PC-3 (cell line): Measurements from ENCODE around the gene ADAMTS6. TPM values are rescaled to one million over a fixed set of nuclear protein-coding genes. Genes with fewer than 3 reads are reported as not detected.

Source experiments
- ATAC-seq: fragments of 200-7000 bp; cut with Tn5 transposase; 2 replicates; pipeline ENCODE4 v1.9.1; 2020; ENCODE audit warnings: mild to moderate bottlenecking, moderate library complexity
- BruUV-seq: library from RNA; stranded (reverse); fragments of 400-500 nt; replicated peaks from 2 replicates; lab custom pipeline; 2021; lab: Mats Ljungman, UMichigan
- CTCF ChIA-PET: fragments of 300-600 bp; sonication (Branson Sonifier 250); formaldehyde crosslinking; loops from one replicate; lab custom pipeline; 2022; ENCODE audit warnings: antibody characterized with exemption; lab: Charles Lee
- POLR2A ChIA-PET: fragments of 300-600 bp; sonication (Branson Sonifier 250); formaldehyde crosslinking; loops from one replicate; lab custom pipeline; 2022; ENCODE audit warnings: antibody characterized with exemption; ENCODE audit not compliant: unreplicated experiment; lab: Charles Lee
- DNase-seq: peaks from one replicate; pipeline ENCODE4 v3.0.0-alpha.2; 2015
- H2AFZ ChIP-seq: fragments of 300-600 bp; sonication (generic); 2 replicates; pipeline ENCODE4 v1.6.0; 2016; ENCODE audit warnings: antibody characterized with exemption, low read length
- H3F3A ChIP-seq: fragments of 300-600 bp; sonication (generic); one replicate; pipeline ENCODE4 v1.6.0; 2017; ENCODE audit warnings: antibody characterized with exemption, low read length, control low read depth, mild to moderate bottlenecking; ENCODE audit not compliant: unreplicated experiment
- H3K27ac ChIP-seq: fragments of 300-600 bp; sonication (generic); 2 replicates; pipeline ENCODE4 v1.5.1; 2016; ENCODE audit warnings: mild to moderate bottlenecking, low read length
- H3K27me3 ChIP-seq: fragments of 300-600 bp; sonication (generic); 2 replicates; pipeline ENCODE4 v1.6.1; 2016; ENCODE audit warnings: low read length, mixed read lengths
- H3K36me3 ChIP-seq: fragments of 300-600 bp; sonication (generic); 2 replicates; pipeline ENCODE4 v1.6.1; 2016; ENCODE audit warnings: low read depth, mixed run types, low read length, mixed read lengths
- H3K4me1 ChIP-seq: fragments of 300-600 bp; sonication (generic); 2 replicates; pipeline ENCODE4 v1.5.1; 2016; ENCODE audit warnings: low read length; ENCODE audit not compliant: insufficient read depth
- H3K4me2 ChIP-seq: fragments of 300-600 bp; sonication (generic); 2 replicates; pipeline ENCODE4 v1.6.0; 2016; ENCODE audit warnings: low read length
- H3K4me3 ChIP-seq: fragments of 300-600 bp; sonication (generic); 2 replicates; pipeline ENCODE4 v1.5.1; 2016; ENCODE audit warnings: mild to moderate bottlenecking, low read length, mixed read lengths
- H3K79me2 ChIP-seq: fragments of 300-600 bp; sonication (generic); 2 replicates; pipeline ENCODE4 v1.6.1; 2017; ENCODE audit warnings: low read length, mixed read lengths
- H3K9ac ChIP-seq: fragments of 300-600 bp; sonication (generic); 2 replicates; pipeline ENCODE4 v1.6.0; 2016; ENCODE audit warnings: mild to moderate bottlenecking, low read length
- H3K9me2 ChIP-seq: fragments of 300-600 bp; sonication (generic); replicated peaks from 2 replicates; pipeline ENCODE4 v1.6.1; 2016; ENCODE audit warnings: mixed run types, low read length, mixed read lengths
- H3K9me3 ChIP-seq: fragments of 300-600 bp; sonication (generic); 2 replicates; pipeline ENCODE4 v1.6.1; 2016; ENCODE audit warnings: low read length, mixed read lengths
- H4K20me1 ChIP-seq: fragments of 300-600 bp; sonication (generic); 2 replicates; pipeline ENCODE4 v1.6.1; 2016; ENCODE audit warnings: low read length, mixed read lengths
- CTCF ChIP-seq: fragments of 300-600 bp; sonication (generic); conservative IDR thresholded peaks from 2 replicates; pipeline ENCODE4 v1.5.1; 2017; ENCODE audit warnings: antibody characterized with exemption, low read depth, mild to moderate bottlenecking, low read length
- EZH2 ChIP-seq: fragments of 300-600 bp; sonication (generic); IDR thresholded peaks from one replicate; pipeline ENCODE4 v1.6.1; 2017; ENCODE audit warnings: antibody characterized with exemption, mild to moderate bottlenecking, low read length; ENCODE audit not compliant: unreplicated experiment
- EZH2phosphoT487 ChIP-seq: fragments of 300-600 bp; sonication (generic); IDR thresholded peaks from 2 replicates; pipeline ENCODE4 v1.6.1; 2018; ENCODE audit warnings: mild to moderate bottlenecking, antibody characterized with exemption, low read length, borderline replicate concordance
- intact Hi-C: fragments of 100-400 bp; cut with micrococcal nuclease; formaldehyde crosslinking; loops from 2 replicates; pipeline ENCODE4 v1.9.0; 2023
- total RNA-seq: library from RNA; depleted of rRNA; stranded (reverse); fragments of >200 nt; gene quantifications from 2 replicates; pipeline ENCODE4 v1.2.3, GENCODE V29; 2014

ADAMTS6 gene
- total RNA-seq, 1 experiment from 2014 or later, result 1.7 TPM

- no peak for TF ChIP-seq CTCF
- TF ChIP-seq EZH2, result no peak
- TF ChIP-seq EZH2phosphoT487, result no peak
- H3K4me3 ChIP-seq, result no peak overlapping the region
- no peaks in the 10 kb centered on the region for H3K9me3 ChIP-seq
- no peak overlapping the region for H3K27ac ChIP-seq
- H3K36me3 ChIP-seq, result no peaks in the 10 kb centered on the region
- no peaks in the 10 kb centered on the region for H4K20me1 ChIP-seq
- no peaks in the 10 kb centered on the region for H3K9me2 ChIP-seq
- no peaks in the 10 kb centered on the region for H3K27me3 ChIP-seq
- intact Hi-C loops, result no loop called here
- H3K4me1 ChIP-seq, result no peaks in the 10 kb centered on the region
- H3K79me2 ChIP-seq, result no peaks in the 10 kb centered on the region
- ChIA-PET POLR2A (no interaction called here), CTCF (no interaction called here)
- H3F3A ChIP-seq, result no peaks in the 10 kb centered on the region
- no peak for DNase-seq
- no peak overlapping the region for H3K9ac ChIP-seq
- no peak overlapping the region for H2AFZ ChIP-seq
- no peak overlapping the region for H3K4me2 ChIP-seq
- ATAC-seq, result no peak
- BruUV-seq, result no TSS peak
Observed at GRCh38 chr5:65279603-65280002, 202.1 kb downstream of the ADAMTS6 start.

GRCh38 chr5:65276178-65276890, 205.4 kb downstream of the ADAMTS6 start:
- Histone ChIP-seq H3K4me2 (no peak overlapping the region), H3K27ac (no peak overlapping the region), H3K9me3 (no peaks in the 10 kb centered on the region), H3K79me2 (no peaks in the 10 kb centered on the region), H3K9me2 (no peaks in the 10 kb centered on the region), H3K4me1 (no peaks in the 10 kb centered on the region), H4K20me1 (no peaks in the 10 kb centered on the region), H3F3A (no peaks in the 10 kb centered on the region), H3K9ac (no peak overlapping the region), H3K36me3 (no peaks in the 10 kb centered on the region), H2AFZ (no peak overlapping the region), H3K27me3 (no peaks in the 10 kb centered on the region), H3K4me3 (no peak overlapping the region)
- ATAC-seq, result no peak
- intact Hi-C loops, result no loop called here
- POLR2A ChIA-PET, result no interaction called here
- BruUV-seq, result no TSS peak
- no peak for DNase-seq
- CTCF ChIA-PET, result no interaction called here
- TF ChIP-seq EZH2phosphoT487 (no peak), CTCF (no peak), EZH2 (no peak)

- Histone ChIP-seq H2AFZ (no peak overlapping the region), H3K36me3 (no peaks in the 10 kb centered on the region), H3K4me1 (no peaks in the 10 kb centered on the region), H4K20me1 (no peaks in the 10 kb centered on the region), H3K27ac (no peak overlapping the region), H3K9me3 (no peaks in the 10 kb centered on the region), H3K9me2 (no peaks in the 10 kb centered on the region), H3K4me3 (no peak overlapping the region), H3K9ac (no peak overlapping the region), H3K27me3 (no peaks in the 10 kb centered on the region), H3K79me2 (no peaks in the 10 kb centered on the region), H3F3A (no peaks in the 10 kb centered on the region), H3K4me2 (no peak overlapping the region)
- DNase-seq (no peak), ATAC-seq (no peak)
- CTCF ChIA-PET, result no interaction called here
- intact Hi-C loops, result no loop called here
- POLR2A ChIA-PET, result no interaction called here
- TF ChIP-seq EZH2phosphoT487, result no peak
- TF ChIP-seq EZH2, result no peak
- TF ChIP-seq CTCF, result no peak
- BruUV-seq, result no TSS peak
Observed at GRCh38 chr5:65271906-65272305, 209.8 kb downstream of the ADAMTS6 start.
